Stimulated activated CD8-positive, alpha-beta memory T cell treated with anti-CD3 and anti-CD28 coated beads, Interleukin-12 subunit alpha, Interleukin-12 subunit beta, amount 100 ng/mL, for 1 hour (primary cell): ENCODE data around the gene PPP2R5A.
"Not testable (repeated sequence)": the region's sequence is repeated elsewhere in the genome, so short reads cannot be mapped to it uniquely, and the experiment has no call there.

Experiments
- DNase-seq: peaks from one replicate; pipeline ENCODE4 v3.0.0-alpha.2; 2020; ENCODE audit warnings: low read depth

The PPP2R5A gene

DNA sequence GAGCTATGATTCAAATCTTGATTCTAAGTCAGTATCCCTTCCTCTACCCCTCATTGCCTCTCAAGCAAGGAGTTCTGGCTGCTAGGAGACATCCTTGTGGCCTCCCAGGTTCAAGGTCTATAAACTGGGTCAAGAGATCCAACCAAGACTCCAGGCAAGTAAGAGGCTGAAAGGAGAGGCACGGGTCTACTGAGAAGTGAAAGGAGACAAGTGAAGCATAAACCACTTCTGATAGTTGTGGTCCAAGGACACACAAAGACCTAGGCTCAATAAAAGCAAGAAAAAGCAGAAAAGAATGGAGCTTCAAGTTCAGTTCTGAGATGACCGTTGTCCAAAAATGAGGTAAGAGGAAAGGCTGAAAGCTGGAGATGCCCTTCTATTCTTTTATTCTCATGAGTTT is 17.8 kb upstream of the PPP2R5A start:
- DNase-seq, result no peak

DNA sequence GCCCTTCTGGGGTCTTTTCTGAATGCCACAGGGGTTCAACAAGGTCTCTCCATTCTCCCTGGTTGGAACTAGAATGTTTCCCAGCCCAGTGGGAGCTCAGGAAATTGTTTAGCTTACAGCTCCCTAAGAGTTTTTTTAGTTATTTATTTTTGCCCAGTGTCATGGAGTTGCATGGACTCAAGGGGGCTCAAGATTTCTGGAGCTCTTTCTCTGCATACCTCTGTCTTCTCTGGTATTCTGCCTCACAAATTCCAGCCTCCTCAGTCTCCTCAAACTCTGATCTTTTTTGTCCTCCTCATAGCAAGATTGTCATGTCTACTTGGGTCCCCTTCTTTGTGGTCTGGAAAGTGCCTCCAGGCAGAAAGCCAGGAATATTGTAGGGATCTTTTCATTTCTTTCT is 15.9 kb upstream of the PPP2R5A start:
- no peak for DNase-seq

DNA sequence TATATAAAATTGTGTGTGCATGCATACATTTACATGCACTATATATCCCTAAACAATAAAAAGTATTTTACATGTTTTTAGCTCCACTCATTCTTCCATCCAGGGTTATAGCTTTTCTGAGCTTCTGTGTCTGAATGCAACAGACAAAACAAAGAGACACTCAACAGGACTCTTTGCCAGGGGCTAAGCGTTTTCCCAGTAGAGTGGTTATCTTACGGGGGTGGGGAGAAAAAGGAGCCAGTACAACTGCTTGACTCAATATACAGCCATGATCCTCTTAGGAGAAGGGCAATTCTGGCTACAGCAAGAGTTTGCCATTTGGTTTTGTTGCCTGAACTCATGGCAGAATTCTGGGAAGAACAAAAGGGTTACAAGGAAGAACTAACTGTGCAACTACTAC is 14.6 kb upstream of the PPP2R5A start:
- DNase-seq, result no peak

DNA sequence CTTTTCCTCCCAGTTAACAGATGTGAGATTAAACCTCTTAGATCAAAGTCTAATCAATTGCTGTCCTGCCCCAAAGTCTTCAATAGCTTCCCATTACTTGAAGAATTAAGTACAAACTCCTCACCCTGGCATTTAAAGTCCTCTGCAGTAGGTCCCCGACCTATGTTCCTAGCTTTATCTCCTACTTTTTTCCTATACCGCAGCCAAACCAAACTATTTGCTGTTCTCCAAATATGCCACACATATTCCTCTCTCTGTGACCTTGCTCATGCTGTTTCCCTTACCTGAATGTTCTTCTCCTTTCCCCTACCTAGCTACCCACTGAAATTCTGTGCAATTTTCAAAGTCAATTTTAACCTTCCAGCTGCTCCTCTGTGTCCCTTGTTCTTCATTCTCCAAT is 14.0 kb upstream of the PPP2R5A start:
- DNase-seq, result no peak

DNA sequence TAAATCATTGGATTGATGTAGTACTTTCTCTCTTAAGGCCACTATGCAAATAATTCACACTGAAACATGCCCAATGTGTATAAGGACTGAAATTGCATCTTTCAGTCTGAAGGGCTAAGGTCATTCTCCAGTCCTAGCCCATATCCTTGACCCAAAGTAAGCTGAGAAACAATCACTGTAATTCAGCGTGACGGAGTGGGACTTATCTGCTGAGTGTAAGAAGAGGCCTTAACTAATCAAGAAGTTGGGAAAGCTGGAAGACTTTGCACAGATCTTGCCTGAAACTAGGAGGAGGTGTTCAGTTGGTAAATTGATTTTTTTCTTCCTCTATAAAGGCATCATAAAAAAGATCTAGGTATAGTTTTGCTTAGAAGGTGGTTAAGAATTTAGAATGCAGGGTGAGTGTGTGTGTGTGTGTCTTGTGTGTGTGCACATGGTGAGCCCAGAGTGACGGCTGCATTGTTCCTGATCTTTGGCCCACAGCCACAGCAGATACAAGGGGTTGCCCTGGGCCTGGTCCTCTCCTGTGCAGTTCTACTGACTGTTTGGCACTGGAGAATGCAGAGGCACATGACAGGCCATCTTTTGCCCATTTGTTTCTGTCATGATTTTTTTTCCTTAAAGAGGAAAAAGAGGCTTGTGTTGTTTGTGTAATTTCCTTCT is 13.3 kb upstream of the PPP2R5A start:
- no peak for DNase-seq

DNA sequence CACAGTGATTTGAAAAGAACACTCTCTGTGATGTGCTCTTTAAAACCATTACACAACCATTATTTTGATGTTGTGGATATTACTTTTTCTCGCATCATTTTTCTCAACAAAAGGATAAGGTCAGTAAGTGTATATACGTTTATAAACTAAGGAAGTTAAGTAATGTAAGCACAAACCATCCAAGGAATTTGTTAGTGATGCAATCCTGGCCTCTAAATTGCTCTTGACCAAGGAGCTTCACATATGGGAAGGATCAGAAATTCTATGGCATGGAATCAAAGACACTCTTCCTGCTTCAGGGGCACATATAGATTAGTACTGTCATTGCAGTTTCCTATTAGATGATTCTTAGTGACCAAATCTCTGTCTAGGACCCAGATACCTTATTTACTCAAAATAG is 3.6 kb upstream of the PPP2R5A start:
- no peak for DNase-seq

DNA sequence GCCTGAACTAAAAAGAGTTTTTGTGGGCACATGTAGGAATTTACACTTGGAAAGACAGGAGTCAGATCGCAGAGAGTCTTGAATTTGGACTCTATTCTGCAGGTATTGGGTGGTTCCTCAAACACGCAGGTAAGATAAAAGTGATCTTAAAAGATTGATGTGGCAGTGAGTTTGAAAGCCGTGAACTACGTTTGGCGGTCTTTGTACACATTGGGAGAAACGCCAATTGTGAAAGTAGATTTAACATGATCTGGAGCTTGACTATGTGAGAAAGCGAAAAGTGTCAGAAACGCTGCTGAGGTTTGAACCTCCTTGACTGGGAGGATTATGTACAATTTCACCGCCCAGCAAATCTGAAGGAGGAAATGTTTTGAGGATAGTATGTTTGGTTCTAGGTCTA is 1.5 kb upstream of the PPP2R5A start:
- no peak for DNase-seq

DNA sequence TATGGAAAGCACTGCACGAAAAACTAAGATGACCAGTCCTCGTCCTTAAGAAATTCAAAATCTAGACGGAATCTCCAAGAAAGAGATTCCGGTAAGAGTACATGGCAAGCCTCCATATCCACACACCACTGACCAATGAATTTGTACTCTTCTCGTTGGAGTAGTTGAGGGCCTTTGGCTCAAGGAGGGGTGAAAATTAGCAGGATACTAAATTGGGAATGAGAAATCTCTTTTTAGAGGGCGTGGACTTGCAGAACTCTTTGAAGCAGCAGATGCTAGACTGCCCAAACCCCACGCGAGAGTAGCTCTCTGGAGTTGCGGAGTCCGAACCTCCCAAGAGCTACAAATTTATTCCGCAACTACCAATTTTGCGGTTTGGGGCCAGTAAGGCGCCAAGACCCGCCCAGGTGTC is 872 bp upstream of the PPP2R5A start:
- DNase-seq, result no peak

DNA sequence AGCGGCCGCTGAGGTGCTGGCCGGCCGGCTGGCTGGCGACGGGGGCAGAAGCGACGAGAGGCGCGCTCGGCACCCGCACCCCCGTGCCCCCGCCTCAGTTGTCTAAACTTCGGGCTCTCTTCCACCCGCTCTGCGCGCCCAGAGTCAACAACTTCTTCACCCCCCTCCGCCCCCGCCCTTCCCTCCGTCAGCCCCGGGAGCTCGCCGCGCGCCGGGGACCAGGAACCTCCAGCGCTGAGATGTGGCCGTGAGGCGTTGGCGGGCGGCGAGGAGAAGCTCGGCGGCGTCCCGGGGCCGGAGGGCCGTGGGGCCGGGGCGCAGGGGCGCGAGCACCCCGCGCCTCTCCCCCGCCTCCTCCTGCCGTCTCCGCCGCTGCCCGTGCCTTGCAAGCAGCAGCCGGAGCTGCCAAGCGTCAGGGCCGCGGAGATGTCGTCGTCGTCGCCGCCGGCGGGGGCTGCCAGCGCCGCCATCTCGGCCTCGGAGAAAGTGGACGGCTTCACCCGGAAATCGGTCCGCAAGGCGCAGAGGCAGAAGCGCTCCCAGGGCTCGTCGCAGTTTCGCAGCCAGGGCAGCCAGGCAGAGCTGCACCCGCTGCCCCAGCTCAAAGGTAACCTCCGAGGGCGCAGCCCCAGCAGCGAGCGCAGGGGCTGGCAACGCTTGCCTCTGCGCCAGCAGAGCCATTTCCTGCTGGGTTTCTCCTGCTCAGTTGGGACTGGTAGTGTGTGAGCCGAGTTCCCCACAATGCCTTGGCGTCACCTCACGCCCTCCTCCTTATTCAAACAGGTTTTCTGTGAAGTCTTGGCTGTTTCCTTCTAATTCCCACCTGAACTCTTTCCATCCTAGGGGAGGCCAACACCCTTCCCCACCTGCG is 710 bp downstream of the PPP2R5A start:
- DNase-seq, result peak; percentile 47

DNA sequence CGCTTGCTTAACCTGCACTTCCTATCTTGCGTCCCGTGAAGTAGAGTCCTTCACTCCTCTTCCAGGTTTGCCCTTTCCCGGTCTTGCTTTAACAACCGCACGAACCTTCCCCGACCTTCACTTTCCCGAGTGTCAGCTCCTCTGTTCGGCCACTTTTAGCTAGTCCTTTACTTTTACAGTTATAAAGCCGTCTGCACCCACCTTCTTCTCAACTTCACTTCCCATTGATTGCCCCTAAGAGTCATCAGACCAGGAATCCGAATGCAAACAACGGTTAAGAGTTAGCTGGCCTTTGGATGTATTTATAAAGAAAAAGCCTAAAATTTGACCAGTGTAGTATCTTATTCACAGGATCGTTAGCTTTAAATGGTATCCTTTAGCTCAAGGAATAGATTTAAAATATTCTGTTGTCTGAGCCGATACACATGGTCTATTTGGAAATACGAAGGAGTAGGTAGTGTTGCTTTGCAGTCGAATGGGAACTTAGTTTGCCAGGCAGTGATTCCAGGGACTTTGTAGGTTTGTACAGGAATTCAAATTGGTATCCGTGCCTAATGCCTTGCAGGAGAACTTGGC is 1.4 kb downstream of the PPP2R5A start:
- DNase-seq, result no peak

DNA sequence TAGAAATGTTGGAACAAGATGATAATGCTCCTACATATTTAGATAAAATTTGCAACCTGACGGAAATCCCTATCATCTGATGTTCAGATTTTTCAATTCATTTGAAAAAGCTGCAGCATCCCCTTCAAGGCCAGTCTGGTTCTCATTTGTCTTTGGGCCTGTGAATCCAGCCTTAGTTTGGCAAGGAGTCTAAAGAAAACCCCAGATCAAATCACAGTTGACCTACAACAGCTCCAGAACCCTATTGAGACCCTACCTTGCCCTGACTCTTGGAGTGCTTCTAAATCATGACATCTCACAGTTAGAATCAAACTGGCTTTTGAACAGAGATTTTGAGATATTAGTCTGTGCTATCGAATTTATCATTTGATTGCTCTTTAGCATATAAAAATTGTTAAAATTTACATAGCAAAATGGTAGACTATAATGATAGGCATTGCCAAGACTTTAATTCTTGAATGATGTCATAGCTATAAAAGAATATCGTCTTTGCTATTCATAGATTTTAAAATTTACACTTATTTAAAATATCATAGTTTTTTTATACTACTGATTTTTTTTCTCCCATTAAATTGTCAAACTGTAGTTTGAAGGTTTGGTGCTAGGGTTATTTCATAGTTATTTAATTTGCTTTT is 2.2 kb downstream of the PPP2R5A start:
- DNase-seq, result no peak

DNA sequence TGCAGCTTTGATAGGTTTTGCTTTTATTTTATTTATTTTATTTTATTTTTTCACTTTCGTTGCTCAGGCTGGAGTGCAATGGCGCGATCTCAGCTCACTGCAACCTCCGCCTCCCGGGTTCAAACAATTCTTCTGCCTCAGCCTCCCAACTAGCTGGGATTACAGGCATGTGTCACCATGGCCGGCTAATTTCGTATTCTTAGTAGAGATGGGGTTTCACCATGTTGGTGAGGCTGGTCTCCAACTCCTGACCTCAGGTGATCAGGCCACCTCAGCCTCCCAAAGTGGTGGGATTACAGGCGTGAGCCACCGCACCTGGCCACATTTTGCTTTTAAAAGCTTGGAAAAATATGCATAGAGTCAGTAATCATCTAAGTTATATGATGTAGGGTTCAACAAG is 2.8 kb downstream of the PPP2R5A start:
- not testable (repeated sequence) for DNase-seq

DNA sequence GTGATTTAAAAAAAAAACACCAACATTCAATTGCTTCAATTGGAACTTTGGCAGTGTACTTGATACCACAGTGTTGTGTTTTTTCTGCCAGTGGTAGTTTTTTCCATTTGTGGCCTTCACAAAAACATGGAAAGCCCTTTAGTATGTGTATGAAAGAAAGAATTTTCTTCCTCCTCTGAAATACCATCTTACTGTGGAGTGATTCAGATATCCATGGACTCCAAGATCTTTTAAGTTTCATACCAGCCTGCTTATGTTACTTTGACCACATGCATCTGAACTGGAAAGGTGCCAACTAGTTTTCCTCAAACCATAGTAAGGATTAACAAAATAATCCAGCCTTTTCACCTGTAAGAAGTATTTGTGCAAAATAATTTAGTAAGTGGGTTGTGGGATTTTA is 3.4 kb downstream of the PPP2R5A start:
- no peak for DNase-seq

DNA sequence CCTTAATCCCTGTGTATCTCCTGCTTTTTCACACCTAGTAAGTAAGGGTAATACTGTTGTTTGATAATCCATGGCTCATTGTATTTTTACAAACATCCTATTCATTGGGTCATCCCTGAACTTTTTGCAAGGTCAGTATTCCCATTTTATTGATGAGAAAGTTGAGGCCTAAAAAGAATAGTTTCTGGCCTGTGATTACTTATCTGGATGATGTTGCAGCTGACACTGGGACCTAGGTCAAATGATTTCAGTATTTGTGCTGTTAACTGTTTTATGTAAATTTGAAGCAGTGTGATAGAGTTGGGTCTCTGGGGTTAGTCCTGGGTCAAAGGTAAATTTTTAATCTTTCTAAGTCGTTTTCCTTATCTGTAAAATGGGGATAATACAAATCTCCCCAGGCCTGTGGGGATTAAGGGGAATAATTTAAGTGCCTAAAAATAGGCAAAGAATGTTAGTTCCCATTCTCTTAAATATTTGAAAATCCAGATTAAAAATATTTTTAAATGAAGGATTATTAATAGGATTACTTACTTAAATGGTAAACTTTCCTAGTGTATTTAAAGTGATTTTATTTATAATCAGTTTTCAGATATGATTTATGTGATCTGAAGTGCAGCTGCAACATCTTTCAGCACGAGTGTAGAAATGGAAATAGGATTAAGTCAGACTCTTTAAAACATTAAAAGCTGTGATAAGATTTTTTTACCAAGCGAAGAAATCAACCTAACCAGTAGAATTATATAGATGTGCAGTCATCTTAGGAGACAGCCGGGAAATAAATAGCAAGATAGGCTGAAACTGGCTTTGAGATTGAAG is 4.3 kb downstream of the PPP2R5A start:
- no peak for DNase-seq

DNA sequence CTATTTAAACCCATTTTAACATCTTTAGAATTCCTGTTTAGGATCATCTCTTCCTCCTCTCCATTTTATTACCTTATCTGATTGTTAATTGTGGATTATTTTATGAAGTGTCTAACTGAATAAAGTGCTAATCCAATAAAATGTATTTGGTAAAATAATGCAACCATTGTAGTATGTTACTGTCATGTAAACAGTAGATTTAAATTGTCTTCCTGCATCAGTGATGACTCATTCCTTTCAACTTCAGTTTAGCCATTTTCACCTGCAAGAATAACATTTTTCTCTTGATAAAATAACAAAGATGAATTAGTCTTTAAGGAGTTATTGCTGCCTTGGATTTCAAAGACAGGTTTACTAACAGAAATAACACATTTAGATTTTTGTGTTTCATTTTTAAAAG is 5.4 kb downstream of the PPP2R5A start:
- no peak for DNase-seq

DNA sequence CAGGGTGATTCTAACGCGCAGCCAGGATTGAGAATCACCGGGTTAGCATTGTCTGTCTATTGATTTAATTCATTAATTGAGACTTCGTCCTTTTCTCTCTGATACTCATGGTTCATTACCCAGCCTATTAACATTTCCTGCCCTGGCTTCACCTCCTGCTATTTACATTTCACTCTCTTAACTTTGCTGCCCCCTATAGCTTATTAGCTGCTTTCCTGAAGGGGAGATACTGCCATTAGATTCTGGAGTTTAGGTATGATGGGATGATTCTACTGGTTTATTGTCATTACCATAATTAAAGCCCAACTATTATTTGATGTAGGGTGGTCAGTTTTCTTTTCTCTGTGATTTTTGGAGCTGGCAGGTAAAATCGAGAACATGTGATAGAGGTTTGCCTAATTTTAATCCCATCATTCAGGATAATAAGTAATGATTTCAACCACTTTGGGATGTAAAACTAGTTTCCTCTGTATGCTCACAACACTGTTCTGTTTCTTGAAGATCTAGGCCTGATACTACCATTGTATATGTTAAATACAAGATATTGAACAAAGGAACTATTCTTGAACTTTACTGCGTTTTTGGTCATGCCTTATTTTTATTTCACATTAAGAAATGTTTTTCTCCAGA is 6.4 kb downstream of the PPP2R5A start:
- DNase-seq, result no peak

DNA sequence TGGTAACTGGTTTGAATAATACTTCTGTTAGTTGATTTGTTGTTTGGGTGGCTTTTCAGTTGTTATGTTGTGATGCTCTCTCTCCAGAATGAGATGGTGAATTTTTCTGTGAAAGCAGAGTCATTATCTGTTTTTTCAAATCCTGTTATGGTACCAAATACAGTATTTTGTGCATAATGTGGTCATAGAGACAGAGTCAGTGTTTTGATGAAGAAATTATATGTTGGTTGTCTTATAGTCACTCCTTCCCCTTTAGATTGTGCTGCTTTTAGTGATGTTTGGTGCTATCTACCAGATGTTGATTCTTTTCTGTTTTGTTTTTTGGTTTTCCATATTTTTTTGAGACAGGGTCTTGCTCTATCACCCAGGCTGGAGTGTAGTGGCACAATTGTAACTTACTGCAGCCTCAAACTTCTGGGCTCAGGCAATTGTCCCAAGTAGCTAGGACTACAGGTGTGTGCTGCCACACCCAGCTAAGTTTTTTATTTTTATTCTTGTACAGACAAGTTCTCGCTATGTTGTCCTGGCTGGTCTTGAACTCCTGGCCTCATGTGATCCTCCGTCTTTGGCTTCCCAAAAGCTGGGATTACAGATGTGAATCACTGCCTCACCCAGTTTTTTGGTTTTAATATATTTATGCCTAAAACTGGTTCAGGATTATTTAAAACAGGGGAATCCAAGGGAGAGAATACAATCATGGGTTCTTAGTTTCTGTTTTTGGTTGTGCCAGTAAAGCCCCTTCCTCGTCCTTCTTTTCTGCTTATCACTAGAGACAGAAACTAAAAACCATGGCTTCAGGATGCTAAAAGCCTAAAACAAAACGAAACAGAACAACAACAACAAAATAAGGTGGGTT is 7.3 kb downstream of the PPP2R5A start:
- DNase-seq, result no peak

DNA sequence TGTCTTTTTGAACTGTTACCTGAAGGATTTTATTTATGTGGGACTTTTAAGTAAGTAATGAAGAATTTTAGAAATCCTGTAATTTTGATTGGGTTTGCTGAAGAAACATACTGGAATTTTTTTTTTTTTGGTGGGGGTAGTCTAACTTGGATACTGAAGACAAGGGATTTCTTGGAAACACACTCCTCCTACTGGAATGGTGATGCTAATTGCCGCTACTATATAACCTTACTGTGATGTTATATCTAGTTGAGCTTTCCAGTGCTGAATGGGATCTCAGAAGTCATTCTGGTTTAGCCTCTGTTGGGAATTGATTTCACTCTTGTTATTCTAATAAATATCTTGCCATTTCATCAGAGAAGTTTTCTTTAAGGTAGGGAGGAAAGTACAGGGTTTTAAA is 8.4 kb downstream of the PPP2R5A start:
- no peak for DNase-seq

DNA sequence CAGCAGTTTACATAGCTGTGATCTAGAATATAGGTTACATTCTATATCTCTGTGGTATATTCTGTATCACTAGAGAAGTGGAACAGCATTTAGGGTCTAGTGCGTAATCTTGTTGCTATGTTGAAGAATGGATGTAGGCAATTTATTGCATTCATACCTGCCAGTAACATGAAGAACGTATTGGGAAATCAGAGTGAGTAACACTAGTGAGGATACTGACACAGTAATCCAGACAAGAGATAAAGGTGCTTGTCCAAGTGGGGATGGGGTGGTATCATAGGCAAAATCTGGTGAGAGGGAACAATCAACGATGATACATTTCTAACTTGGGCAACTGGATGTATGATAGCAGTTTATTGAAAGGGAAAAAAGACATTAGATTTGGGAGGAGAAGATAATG is 9.8 kb downstream of the PPP2R5A start:
- no peak for DNase-seq

DNA sequence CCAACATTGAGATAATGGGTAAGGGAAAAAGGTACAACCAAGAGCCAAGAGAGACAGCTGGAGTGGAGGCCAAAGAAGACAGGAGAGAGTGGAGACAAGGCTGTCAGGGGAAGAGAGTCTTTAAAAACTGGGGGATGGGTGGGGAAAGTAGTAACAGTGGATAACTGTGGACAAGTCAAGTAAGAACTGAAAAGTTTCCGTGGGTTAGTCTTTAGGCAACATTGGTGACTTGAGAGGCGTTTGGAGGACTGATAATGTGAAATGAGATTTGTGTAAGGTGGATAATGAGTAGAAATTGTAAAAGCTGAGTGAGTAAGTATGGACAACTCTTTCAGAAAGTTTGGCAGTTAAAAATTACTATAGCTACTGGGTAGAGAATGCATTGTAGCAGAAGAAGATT is 10.4 kb downstream of the PPP2R5A start:
- DNase-seq, result no peak

DNA sequence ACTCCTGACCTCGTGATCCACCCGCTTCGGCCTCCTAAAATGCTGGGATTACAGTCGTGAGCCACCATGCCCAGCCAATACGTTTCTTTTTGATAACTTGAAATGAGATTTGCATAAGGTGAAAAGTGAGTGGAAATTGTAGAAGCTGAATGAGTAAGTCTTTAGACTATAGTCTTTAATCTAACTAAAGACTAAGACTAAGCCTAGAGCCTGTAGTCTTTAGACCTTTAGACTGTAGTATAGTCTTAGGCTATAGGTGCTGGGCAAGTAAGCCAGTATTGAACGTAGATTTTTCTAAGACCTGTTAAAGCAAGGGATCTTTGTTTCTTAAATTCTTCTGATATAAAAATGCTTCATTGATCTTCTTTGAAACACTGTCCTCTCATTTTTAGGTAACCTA is 12.1 kb downstream of the PPP2R5A start:
- DNase-seq, result no peak
